ENCODE results near the gene C16orf90.

DNA sequence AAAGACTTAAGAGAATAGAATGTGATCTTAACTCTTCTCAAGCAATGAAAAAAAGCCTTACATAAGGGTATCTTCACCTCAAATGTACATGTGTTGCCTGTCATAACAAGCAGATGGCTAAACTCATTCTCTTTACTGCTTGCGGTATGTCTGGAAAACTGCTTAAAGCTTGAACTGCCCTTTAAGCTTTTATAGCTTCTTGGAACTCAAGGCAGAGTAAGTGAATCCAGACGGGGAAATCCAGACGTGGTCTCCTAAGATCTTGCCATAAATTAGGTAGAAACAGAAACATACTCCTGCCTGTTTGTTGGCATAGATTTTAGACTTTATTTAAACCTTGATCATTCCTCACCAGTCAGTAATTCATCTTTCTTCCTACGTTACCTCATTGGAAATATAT, 25.1 kb upstream of the C16orf90 start:
- TF ChIP-seq, protein P1, sequence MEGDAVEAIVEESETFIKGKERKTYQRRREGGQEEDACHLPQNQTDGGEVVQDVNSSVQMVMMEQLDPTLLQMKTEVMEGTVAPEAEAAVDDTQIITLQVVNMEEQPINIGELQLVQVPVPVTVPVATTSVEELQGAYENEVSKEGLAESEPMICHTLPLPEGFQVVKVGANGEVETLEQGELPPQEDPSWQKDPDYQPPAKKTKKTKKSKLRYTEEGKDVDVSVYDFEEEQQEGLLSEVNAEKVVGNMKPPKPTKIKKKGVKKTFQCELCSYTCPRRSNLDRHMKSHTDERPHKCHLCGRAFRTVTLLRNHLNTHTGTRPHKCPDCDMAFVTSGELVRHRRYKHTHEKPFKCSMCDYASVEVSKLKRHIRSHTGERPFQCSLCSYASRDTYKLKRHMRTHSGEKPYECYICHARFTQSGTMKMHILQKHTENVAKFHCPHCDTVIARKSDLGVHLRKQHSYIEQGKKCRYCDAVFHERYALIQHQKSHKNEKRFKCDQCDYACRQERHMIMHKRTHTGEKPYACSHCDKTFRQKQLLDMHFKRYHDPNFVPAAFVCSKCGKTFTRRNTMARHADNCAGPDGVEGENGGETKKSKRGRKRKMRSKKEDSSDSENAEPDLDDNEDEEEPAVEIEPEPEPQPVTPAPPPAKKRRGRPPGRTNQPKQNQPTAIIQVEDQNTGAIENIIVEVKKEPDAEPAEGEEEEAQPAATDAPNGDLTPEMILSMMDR (IDR thresholded peaks at IDR 0.05), result no peak
- TF ChIP-seq EP300 (IDR thresholded peaks at IDR 0.05), result no peak
- TF ChIP-seq POLR2A (IDR thresholded peaks at IDR 0.05), result no peak
